Right lobe of liver (tissue), 4 donors: ENCODE measurements around the gene KLHL21.

Experiments
- CTCF ChIP-seq, 4 donors: fragments of 200-600 bp in 3 of 4; fragments of 450-650 bp in 1 of 4; IDR thresholded peaks; one replicate each; pipeline versions ENCODE4 v1.5.1 to v1.8.0; 2016 to 2022; ENCODE audit warnings: antibody characterized with exemption in 4 of 4, mild to moderate bottlenecking in 2 of 4
- POLR2A ChIP-seq: fragments of 450-650 bp; IDR thresholded peaks from one replicate; pipeline ENCODE4 v1.6.1; 2017; ENCODE audit warnings: antibody characterized with exemption, mild to moderate bottlenecking
- donor health status: DM: no; HTN: no; CAD: no.
- donor health status: DM: no; HTN: no; CAD: no.
- donor health status: DM: no; HTN: yes; CAD: no.

GRCh38 chr1:6614929-6615785 lies 12.5 kb upstream of the KLHL21 start:
- TF ChIP-seq CTCF (IDR thresholded peaks at IDR 0.05) (no peak), POLR2A (no peak)
